HUES64 (cell line): Measurements from ENCODE around the gene HACD2.

ENCODE experiments used
- H3K27ac ChIP-seq: 2 replicates; pipeline ENCODE4 v1.7.0; 2013; ENCODE audit warnings: low read depth, low read length, inconsistent platforms
- H3K27me3 ChIP-seq: 2 replicates; pipeline ENCODE4 v1.6.1; 2013; ENCODE audit warnings: mild to moderate bottlenecking, low read length; ENCODE audit not compliant: insufficient read depth
- H3K36me3 ChIP-seq: 2 replicates; pipeline ENCODE4 v1.6.1; 2013; ENCODE audit warnings: mild to moderate bottlenecking, low read length; ENCODE audit not compliant: insufficient read depth
- H3K4me1 ChIP-seq: 2 replicates; pipeline ENCODE4 v1.6.1; 2013; ENCODE audit warnings: mild to moderate bottlenecking, low read length, moderate library complexity; ENCODE audit not compliant: insufficient read depth
- H3K4me3 ChIP-seq: 2 replicates; pipeline ENCODE4 v1.5.1; 2013; ENCODE audit warnings: mild to moderate bottlenecking, low read length, moderate library complexity
- H3K9ac ChIP-seq: 2 replicates; pipeline ENCODE4 v1.6.1; 2013; ENCODE audit warnings: mild to moderate bottlenecking, low read depth, low read length
- H3K9me3 ChIP-seq: 2 replicates; pipeline ENCODE4 v1.6.1; 2013; ENCODE audit warnings: low read depth, low read length; ENCODE audit not compliant: insufficient read depth
- WGBS: fragments of 150-250, 120-280 bp; methylation state at CpG from one replicate; pipeline ENCODE4 v1.1.7; 2013; ENCODE audit warnings: missing lambda C conversion rate; 5-methylcytosine and 5-hydroxymethylcytosine counted together

Gene HACD2

DNA sequence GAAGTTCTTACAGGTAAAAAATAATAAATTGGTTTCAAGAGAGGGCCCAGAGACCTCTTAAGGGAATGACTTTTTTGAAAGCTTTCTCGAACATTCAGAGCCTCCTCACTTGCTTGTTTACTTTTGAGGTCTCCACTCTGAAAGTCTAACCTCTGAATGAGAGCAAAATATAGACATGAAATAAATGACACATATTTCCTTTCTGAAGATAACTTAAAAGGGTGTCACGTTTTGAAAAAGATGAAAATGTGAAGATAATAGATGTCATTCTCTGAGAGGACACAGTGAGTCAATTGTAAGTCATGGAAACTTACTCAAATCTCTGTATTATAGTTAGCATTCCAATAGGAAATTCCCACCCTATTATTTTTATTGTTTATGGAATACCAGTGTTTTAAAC, 44.6 kb downstream of the HACD2 start:
- no peaks in the 10 kb centered on the region for H3K4me1 ChIP-seq
- H3K27me3 ChIP-seq = no peaks in the 10 kb centered on the region
- H3K4me3 ChIP-seq = no peak overlapping the region
- 100% methylated on average over 2 of the region's 2 CpGs for WGBS
- no peak overlapping the region for H3K9ac ChIP-seq
- no peaks in the 10 kb centered on the region for H3K36me3 ChIP-seq
- H3K27ac ChIP-seq = no peak overlapping the region
- no peaks in the 10 kb centered on the region for H3K9me3 ChIP-seq

GRCh38 chr3:123536153-123536895, 48.5 kb downstream of the HACD2 start:
- Histone ChIP-seq H3K9me3 (no peaks in the 10 kb centered on the region), H3K36me3 (no peaks in the 10 kb centered on the region), H3K4me1 (no peaks in the 10 kb centered on the region), H3K27ac (no peak overlapping the region), H3K4me3 (no peak overlapping the region), H3K9ac (no peak overlapping the region), H3K27me3 (no peaks in the 10 kb centered on the region)
- over 99% methylated on average over 5 of the region's 5 CpGs for WGBS

- Histone ChIP-seq H3K4me3 (no peak overlapping the region), H3K36me3 (no peaks in the 10 kb centered on the region), H3K4me1 (no peaks in the 10 kb centered on the region), H3K9ac (no peak overlapping the region), H3K27ac (no peak overlapping the region), H3K9me3 (no peaks in the 10 kb centered on the region), H3K27me3 (no peaks in the 10 kb centered on the region)
- 91% methylated on average over 1 of the region's 1 CpG for WGBS
Measured at GRCh38 chr3:123535580-123535979, 49.3 kb downstream of the HACD2 start.

DNA sequence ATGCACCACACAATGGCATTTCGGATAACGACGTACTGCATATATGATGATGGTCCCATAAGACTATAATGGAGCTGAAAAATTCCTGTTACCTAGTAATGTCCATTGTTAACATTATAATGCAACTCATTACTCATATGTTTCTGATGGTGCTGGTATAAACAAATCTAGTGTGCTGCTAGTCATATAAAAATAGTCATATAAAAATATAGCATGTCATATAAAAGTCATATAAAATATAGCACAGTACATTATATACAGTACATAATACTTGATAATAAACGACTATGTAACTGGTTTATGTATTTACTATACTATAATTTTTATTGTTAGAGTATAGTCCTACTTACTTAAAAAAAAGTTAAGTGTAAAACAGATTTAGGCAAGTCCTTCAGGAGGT, 50.6 kb downstream of the HACD2 start:
- H3K9ac ChIP-seq = no peak overlapping the region
- no peaks in the 10 kb centered on the region for H3K36me3 ChIP-seq
- H3K27me3 ChIP-seq = no peaks in the 10 kb centered on the region
- no peaks in the 10 kb centered on the region for H3K4me1 ChIP-seq
- 95% methylated on average over 3 of the region's 4 CpGs for WGBS
- no peak overlapping the region for H3K27ac ChIP-seq
- no peaks in the 10 kb centered on the region for H3K9me3 ChIP-seq
- H3K4me3 ChIP-seq = no peak overlapping the region

- no peaks in the 10 kb centered on the region for H3K27me3 ChIP-seq
- H3K36me3 ChIP-seq = no peaks in the 10 kb centered on the region
- whole genome bisulfite sequencing = 95% methylated on average over 2 of the region's 2 CpGs
- H3K27ac ChIP-seq = no peak overlapping the region
- H3K9me3 ChIP-seq = no peaks in the 10 kb centered on the region
- H3K4me3 ChIP-seq = no peak overlapping the region
- H3K4me1 ChIP-seq = no peaks in the 10 kb centered on the region
- H3K9ac ChIP-seq = no peak overlapping the region
Measured at GRCh38 chr3:123533554-123534159, 51.2 kb downstream of the HACD2 start.

DNA sequence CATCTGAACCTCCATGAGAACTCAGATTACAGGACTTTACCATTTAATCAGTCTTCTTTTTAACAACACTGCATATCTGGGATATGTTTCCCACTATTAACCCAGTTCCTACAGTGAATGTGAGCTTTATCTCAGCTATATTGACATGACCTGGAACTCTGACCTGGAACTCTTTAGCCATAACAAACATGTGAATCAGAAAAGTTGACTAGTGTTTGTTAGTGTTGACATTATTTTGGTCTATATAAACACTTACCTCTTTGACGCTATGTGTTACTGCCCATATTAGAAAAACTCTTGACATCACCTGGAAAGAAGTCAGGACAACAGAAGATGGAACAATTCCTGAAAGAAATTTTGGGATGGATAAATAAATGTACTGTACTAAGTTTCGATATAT, 56.7 kb downstream of the HACD2 start:
- Histone ChIP-seq H3K27ac (no peak overlapping the region), H3K9me3 (no peaks in the 10 kb centered on the region)

GRCh38 chr3:123527046-123527445, 57.8 kb downstream of the HACD2 start:
- Histone ChIP-seq H3K9me3 (no peaks in the 10 kb centered on the region), H3K27me3 (no peaks in the 10 kb centered on the region), H3K36me3 (peaks cover 17% of the 10 kb centered on the region; the same call in 1 of the 2 replicates), H3K27ac (no peak overlapping the region), H3K9ac (no peak overlapping the region), H3K4me1 (no peaks in the 10 kb centered on the region), H3K4me3 (no peak overlapping the region)
- 95% methylated on average over 3 of the region's 3 CpGs for WGBS

More for the DNA sequence above, 56.7 kb downstream of the HACD2 start:
- Histone ChIP-seq H3K27me3 (no peaks in the 10 kb centered on the region), H3K4me1 (no peaks in the 10 kb centered on the region), H3K4me3 (no peak overlapping the region), H3K9ac (no peak overlapping the region), H3K36me3 (peaks cover 17% of the 10 kb centered on the region; the same call in 1 of the 2 replicates)
- no CpG with 5 or more reads among the region's 2 CpGs for WGBS

GRCh38 chr3:123526474-123526873, 58.4 kb downstream of the HACD2 start:
- Histone ChIP-seq H3K27ac (no peak overlapping the region), H3K9ac (no peak overlapping the region), H3K4me1 (no peaks in the 10 kb centered on the region), H3K4me3 (no peak overlapping the region), H3K9me3 (no peaks in the 10 kb centered on the region), H3K36me3 (peaks cover 17% of the 10 kb centered on the region; the same call in 1 of the 2 replicates), H3K27me3 (no peaks in the 10 kb centered on the region)
- WGBS = 92% methylated on average over 1 of the region's 1 CpG

DNA sequence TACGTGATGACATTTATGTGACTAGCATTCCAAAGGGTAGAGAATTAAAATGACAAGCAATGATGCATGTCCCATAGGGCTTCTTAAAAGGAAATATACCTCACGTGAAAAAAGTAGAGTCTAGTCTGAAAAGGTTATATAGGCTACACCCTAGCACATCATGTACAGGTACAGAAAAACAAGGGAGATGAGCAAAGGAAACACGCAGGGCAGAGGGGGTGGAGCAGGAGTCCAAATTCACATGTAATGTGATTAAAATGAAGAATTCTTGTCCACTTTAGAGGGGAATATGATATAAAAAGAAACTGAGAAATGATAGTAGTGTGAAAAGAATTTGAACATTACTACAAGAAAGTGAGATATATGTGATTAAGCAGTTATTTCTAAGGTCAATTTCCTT, 59.4 kb downstream of the HACD2 start:
- H3K4me1 ChIP-seq = no peaks in the 10 kb centered on the region
- H3K9me3 ChIP-seq = no peaks in the 10 kb centered on the region
- peaks cover 17% of the 10 kb centered on the region; the same call in 1 of the 2 replicates for H3K36me3 ChIP-seq
- H3K27ac ChIP-seq = no peak overlapping the region
- H3K9ac ChIP-seq = no peak overlapping the region
- no peaks in the 10 kb centered on the region for H3K27me3 ChIP-seq
- 94% methylated on average over 3 of the region's 3 CpGs for WGBS
- no peak overlapping the region for H3K4me3 ChIP-seq

- H3K9me3 ChIP-seq = no peaks in the 10 kb centered on the region
- no peak overlapping the region for H3K27ac ChIP-seq
- no peaks in the 10 kb centered on the region for H3K27me3 ChIP-seq
- no peak overlapping the region for H3K4me3 ChIP-seq
- 80% methylated on average over 4 of the region's 4 CpGs for WGBS
- H3K36me3 ChIP-seq = peaks cover 17% of the 10 kb centered on the region; the same call in 1 of the 2 replicates
- no peak overlapping the region for H3K9ac ChIP-seq
- no peaks in the 10 kb centered on the region for H3K4me1 ChIP-seq
Measured at GRCh38 chr3:123524981-123525380, 59.9 kb downstream of the HACD2 start.

DNA sequence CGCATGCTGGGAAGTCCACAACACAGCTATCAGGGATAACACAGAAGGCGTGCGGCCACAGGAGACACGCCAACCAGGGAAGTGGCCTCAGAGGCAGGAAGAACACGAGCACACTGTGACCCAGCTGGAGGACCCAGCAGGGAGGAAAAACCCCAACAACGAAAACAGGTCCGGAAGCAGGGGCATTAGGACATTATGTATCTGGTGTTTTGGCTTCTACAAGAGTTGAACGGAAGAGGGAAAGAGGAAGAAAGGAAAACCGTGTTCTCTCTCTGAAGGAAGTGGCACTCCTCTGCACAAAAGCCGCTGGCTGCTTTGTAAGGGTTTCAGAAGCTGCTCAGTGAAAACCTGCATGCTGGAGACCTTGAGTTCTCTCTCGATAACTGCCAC, 61.8 kb downstream of the HACD2 start:
- Histone ChIP-seq H3K27me3 (no peaks in the 10 kb centered on the region), H3K4me3 (no peak overlapping the region), H3K36me3 (peaks cover 14% of the 10 kb centered on the region; the same call in 1 of the 2 replicates), H3K4me1 (no peaks in the 10 kb centered on the region), H3K9me3 (no peaks in the 10 kb centered on the region), H3K27ac (no peak overlapping the region), H3K9ac (no peak overlapping the region)
- WGBS = 93% methylated on average over 11 of the region's 11 CpGs
